ENCODE data around the gene PDE1A.

- TF ChIP-seq, protein P1, sequence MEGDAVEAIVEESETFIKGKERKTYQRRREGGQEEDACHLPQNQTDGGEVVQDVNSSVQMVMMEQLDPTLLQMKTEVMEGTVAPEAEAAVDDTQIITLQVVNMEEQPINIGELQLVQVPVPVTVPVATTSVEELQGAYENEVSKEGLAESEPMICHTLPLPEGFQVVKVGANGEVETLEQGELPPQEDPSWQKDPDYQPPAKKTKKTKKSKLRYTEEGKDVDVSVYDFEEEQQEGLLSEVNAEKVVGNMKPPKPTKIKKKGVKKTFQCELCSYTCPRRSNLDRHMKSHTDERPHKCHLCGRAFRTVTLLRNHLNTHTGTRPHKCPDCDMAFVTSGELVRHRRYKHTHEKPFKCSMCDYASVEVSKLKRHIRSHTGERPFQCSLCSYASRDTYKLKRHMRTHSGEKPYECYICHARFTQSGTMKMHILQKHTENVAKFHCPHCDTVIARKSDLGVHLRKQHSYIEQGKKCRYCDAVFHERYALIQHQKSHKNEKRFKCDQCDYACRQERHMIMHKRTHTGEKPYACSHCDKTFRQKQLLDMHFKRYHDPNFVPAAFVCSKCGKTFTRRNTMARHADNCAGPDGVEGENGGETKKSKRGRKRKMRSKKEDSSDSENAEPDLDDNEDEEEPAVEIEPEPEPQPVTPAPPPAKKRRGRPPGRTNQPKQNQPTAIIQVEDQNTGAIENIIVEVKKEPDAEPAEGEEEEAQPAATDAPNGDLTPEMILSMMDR (IDR thresholded peaks at IDR 0.05 in 4 of 5, conservative IDR thresholded peaks at IDR 0.05 in 1 of 5) = no peak
- TF ChIP-seq POLR2A (IDR thresholded peaks at IDR 0.05) = no peak
These were observed 81.5 kb downstream of the PDE1A start for GRCh38 chr2:182345384-182345783.
